GM21723 (cell line): ENCODE data around the gene PDE1C.

ENCODE experiments used
- ATAC-seq: cut with Tn5 transposase; IDR thresholded peaks from one replicate; pipeline ENCODE4 v1.9.1; 2021; ENCODE audit warnings: mild to moderate bottlenecking, moderate library complexity; ENCODE audit not compliant: unreplicated experiment

The PDE1C gene

GRCh38 chr7:32001948-32002347, 68.3 kb downstream of the PDE1C start:
- no peak for ATAC-seq

GRCh38 chr7:31997423-31997822, 72.8 kb downstream of the PDE1C start:
- no peak for ATAC-seq

GRCh38 chr7:31995134-31995533, 75.1 kb downstream of the PDE1C start:
- no peak for ATAC-seq

- ATAC-seq, result no peak
Measured at GRCh38 chr7:31991846-31992245, 78.4 kb downstream of the PDE1C start.

- ATAC-seq, result no peak
Measured at GRCh38 chr7:31991406-31991805, 78.8 kb downstream of the PDE1C start.

- ATAC-seq, result no peak
Measured at GRCh38 chr7:31986878-31987518, 83.2 kb downstream of the PDE1C start.

GRCh38 chr7:31982962-31983361, 87.2 kb downstream of the PDE1C start:
- ATAC-seq, result no peak

GRCh38 chr7:31981874-31982390, 88.3 kb downstream of the PDE1C start:
- no peak for ATAC-seq

GRCh38 chr7:31979690-31980330, 90.4 kb downstream of the PDE1C start:
- no peak for ATAC-seq

GRCh38 chr7:31975546-31975945, 94.7 kb downstream of the PDE1C start:
- ATAC-seq, result no peak

GRCh38 chr7:31974351-31974750, 95.9 kb downstream of the PDE1C start:
- no peak for ATAC-seq

- no peak for ATAC-seq
Measured at GRCh38 chr7:31971049-31971667, 99.0 kb downstream of the PDE1C start.

- no peak for ATAC-seq
Measured at GRCh38 chr7:31970501-31970900, 99.7 kb downstream of the PDE1C start.

GRCh38 chr7:31963569-31964175, 106.5 kb downstream of the PDE1C start:
- no peak for ATAC-seq

GRCh38 chr7:31962246-31962645, 108.0 kb downstream of the PDE1C start:
- no peak for ATAC-seq

GRCh38 chr7:31958226-31958625, 112.0 kb downstream of the PDE1C start:
- no peak for ATAC-seq

GRCh38 chr7:31957756-31958155, 112.5 kb downstream of the PDE1C start:
- no peak for ATAC-seq

GRCh38 chr7:31957090-31957720, 113.0 kb downstream of the PDE1C start:
- no peak for ATAC-seq

- no peak for ATAC-seq
Measured at GRCh38 chr7:31955641-31956040, 114.6 kb downstream of the PDE1C start.

GRCh38 chr7:31955021-31955420, 115.2 kb downstream of the PDE1C start:
- ATAC-seq, result no peak

- no peak for ATAC-seq
Measured at GRCh38 chr7:31954500-31954899, 115.7 kb downstream of the PDE1C start.
